ENCODE results near the gene ZNF276.
A peak's percentile ranks its signal among the peaks of the same experiment; 100 is the strongest.

The ZNF276 gene

DNA sequence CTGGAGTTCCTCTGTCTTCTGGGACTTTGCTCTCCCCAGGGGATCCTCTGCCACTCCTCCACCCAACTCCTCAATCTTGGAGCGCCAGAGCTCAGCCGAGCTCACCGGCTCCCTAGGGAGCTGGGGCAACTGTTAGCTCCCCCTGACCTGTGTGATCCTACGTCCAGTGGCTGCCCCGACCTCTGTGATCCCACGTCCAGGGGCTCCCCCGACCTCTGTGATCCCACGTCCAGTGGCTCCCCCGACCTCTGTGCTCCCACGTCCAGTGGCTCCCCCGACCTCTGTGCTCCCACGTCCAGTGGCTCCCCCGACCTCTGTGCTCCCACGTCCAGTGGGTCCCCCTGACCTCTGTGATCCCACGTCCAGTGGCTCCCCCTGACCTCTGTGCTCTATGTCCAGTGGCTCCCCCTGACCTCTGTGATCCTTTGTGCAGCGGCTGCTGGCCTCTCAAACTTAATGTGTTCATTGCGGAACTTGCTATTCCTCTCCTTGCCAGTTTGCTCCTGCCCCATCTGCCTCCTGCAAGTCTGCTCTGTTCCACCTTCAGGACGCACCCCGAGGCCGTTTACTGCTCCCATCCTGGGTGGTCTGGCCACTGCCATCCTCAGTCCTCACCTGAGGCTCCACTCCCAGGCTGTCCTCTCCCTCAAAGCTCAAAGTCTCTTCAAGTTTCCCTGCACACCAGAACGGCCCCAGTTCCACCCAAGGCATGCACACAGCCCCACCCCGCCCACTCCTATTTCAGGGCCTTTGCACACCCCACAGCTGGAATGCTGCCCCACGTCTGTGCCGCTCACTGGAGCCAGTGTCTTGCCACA is 3.4 kb upstream of the ZNF276 start:
- no peak overlapping the region for H3K4me3 ChIP-seq (ENCODE audit: control insufficient read depth, low read depth, low read length)
- TF ChIP-seq, protein P1, sequence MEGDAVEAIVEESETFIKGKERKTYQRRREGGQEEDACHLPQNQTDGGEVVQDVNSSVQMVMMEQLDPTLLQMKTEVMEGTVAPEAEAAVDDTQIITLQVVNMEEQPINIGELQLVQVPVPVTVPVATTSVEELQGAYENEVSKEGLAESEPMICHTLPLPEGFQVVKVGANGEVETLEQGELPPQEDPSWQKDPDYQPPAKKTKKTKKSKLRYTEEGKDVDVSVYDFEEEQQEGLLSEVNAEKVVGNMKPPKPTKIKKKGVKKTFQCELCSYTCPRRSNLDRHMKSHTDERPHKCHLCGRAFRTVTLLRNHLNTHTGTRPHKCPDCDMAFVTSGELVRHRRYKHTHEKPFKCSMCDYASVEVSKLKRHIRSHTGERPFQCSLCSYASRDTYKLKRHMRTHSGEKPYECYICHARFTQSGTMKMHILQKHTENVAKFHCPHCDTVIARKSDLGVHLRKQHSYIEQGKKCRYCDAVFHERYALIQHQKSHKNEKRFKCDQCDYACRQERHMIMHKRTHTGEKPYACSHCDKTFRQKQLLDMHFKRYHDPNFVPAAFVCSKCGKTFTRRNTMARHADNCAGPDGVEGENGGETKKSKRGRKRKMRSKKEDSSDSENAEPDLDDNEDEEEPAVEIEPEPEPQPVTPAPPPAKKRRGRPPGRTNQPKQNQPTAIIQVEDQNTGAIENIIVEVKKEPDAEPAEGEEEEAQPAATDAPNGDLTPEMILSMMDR (conservative IDR thresholded peaks at IDR 0.05; ENCODE audit: control insufficient read depth, insufficient read depth, low read depth, low read length) = no peak
- no peak for DNase-seq (ENCODE audit: low read depth)

DNA sequence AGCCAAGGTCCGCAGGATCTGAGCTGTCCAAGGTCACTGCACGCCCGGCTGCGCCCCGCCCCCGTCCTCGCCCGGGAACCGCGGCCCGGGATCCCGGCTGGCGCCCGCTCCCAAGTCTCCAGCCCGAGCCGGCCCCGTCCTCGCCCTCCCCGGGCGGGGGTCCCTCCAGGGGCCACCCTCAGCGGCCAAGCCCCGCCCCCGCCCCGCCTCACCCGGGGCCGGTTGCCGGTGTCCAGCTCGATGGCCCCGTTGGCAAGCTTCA is 855 bp upstream of the ZNF276 start:
- TF ChIP-seq, protein P1 (conservative IDR thresholded peaks at IDR 0.05; ENCODE audit: control insufficient read depth, insufficient read depth, low read depth, low read length) = no peak
- no peak for DNase-seq (ENCODE audit: low read depth)
- peak overlapping the region; percentile 70 for H3K4me3 ChIP-seq (ENCODE audit: control insufficient read depth, low read depth, low read length)

DNA sequence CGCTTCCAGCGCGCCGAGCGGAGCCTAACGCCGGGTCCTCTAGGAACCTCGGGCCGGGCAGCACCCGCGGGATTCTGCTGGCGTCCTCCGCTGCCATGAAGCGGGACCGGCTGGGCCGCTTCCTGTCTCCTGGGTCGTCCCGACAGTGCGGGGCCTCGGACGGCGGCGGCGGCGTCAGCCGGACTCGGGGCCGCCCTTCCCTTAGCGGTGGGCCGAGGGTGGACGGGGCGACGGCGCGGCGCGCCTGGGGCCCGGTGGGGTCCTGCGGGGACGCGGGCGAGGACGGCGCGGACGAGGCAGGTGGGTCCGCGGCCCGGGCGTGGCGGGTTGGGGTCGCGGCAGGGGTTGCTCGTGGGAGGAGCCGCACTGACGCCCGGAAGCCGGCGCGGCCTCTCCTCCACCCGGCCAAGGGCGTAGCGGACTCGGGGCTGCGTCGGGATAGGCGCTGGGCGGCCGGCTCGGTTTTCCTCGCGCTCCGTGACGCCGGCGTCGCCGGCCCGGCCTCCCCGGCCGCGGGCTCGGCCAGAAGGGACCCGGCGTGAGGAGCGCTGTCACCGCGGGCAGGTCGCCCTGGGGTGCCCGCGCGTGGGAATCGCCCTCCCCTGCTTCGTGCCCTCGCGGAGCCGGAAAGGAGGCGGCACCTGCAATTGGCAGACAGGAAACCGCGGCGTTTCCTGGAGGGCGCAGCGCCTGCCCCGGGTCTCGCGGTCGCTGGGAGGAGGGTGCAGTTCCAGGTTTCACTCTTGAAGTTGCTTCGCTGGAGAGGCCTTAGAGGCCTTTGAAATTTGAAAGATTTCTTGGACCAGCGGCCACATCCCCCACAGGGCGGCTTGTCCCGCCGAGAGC is 432 bp downstream of the ZNF276 start:
- DNase-seq (ENCODE audit: low read depth) = peak; percentile 46
- TF ChIP-seq, protein P1 (conservative IDR thresholded peaks at IDR 0.05; ENCODE audit: control insufficient read depth, insufficient read depth, low read depth, low read length) = no peak
- H3K4me3 ChIP-seq (ENCODE audit: control insufficient read depth, low read depth, low read length) = peak overlapping the region; percentile 70

DNA sequence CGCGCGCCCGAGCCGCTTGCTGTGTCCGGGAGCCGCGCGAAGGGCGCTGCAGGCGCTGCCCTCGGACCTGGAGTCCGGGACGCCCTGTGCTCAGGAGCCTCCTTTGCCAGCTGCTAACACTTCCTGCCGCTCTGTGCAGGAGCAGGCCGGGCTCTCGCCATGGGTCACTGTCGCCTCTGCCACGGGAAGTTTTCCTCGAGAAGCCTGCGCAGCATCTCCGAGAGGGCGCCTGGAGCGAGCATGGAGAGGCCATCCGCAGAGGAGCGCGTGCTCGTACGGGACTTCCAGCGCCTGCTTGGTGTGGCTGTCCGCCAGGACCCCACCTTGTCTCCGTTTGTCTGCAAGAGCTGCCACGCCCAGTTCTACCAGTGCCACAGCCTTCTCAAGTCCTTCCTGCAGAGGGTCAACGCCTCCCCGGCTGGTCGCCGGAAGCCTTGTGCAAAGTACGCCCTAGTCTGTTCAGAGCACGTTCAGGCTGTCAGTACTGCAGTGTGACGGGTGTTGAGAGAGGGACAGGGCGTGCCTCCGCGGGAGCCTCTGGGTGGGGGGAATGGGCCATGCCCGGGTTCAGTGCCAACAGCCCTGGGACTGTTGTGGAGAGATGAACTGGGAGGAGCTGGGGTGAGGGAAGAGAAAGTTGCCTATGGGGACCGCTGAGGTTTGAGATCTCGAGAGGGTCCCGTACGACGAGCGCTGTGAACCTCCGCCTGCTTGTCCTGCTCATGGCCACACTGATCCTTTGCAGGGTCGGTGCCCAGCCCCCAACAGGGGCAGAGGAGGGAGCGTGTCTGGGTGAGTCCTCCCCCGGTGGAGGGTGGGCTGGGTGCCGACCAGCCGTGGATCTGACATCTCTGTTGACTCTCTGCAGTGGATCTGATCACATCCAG is 1.3 kb downstream of the ZNF276 start:
- peak; percentile 45 for DNase-seq (ENCODE audit: low read depth)
- TF ChIP-seq, protein P1 (conservative IDR thresholded peaks at IDR 0.05; ENCODE audit: control insufficient read depth, insufficient read depth, low read depth, low read length) = no peak
- peak overlapping the region; percentile 70 for H3K4me3 ChIP-seq (ENCODE audit: control insufficient read depth, low read depth, low read length)

- H3K4me3 ChIP-seq (ENCODE audit: control insufficient read depth, low read depth, low read length) = no peak overlapping the region
- TF ChIP-seq, protein P1 (conservative IDR thresholded peaks at IDR 0.05; ENCODE audit: control insufficient read depth, insufficient read depth, low read depth, low read length) = no peak
- DNase-seq (ENCODE audit: low read depth) = peak; percentile 34
Measured at GRCh38 chr16:89723279-89724250, 2.2 kb downstream of the ZNF276 start.
